Left lung (tissue), 10 donors: ENCODE measurements around the gene DLEU7. TPM values are rescaled to one million over a fixed set of nuclear protein-coding genes. Genes with fewer than 3 reads are reported as not detected.

Source experiments
- ATAC-seq: fragments of 200-7000 bp; cut with Tn5 transposase; one replicate; pipeline ENCODE4 v1.9.1; 2020; ENCODE audit warnings: moderate library complexity
- DNase-seq, 4 donors: peaks; one replicate each; pipeline ENCODE4 v3.0.0-alpha.2; 2013 to 2020
- H3K27ac ChIP-seq, 2 donors: fragments of 200-600 bp; sonication (generic) in 1 of 2; one replicate each; pipeline versions ENCODE4 v1.5.0 to v1.8.0; 2020 to 2021
- H3K27me3 ChIP-seq, 2 donors: fragments of 200-600 bp; sonication (generic) in 1 of 2; one replicate each; pipeline versions ENCODE4 v1.5.0 to v1.8.0; 2020 to 2021
- H3K36me3 ChIP-seq, 2 donors: fragments of 200-600 bp; sonication (generic) in 1 of 2; one replicate each; pipeline versions ENCODE4 v1.5.0 to v1.8.0; 2020 to 2021
- H3K4me1 ChIP-seq, 2 donors: fragments of 200-600 bp; one replicate each; pipeline ENCODE4 v1.8.0; 2021
- H3K4me3 ChIP-seq, 2 donors: fragments of 200-600 bp; sonication (generic) in 1 of 2; one replicate each; pipeline versions ENCODE4 v1.5.0 to v1.8.0; 2020 to 2021; ENCODE audit warnings: mild to moderate bottlenecking in 1 of 2
- H3K9me3 ChIP-seq, 2 donors: fragments of 200-600 bp; sonication (generic) in 1 of 2; one replicate each; pipeline versions ENCODE4 v1.5.0 to v1.8.0; 2020 to 2021
- CTCF ChIP-seq, 2 donors: fragments of 200-600 bp; sonication (generic) in 1 of 2; IDR thresholded peaks; one replicate each; pipeline versions ENCODE4 v1.5.0 to v1.8.0; 2021; ENCODE audit warnings: antibody characterized with exemption in 2 of 2
- intact Hi-C, 2 donors: fragments of 100-400 bp; cut with DNase I; formaldehyde crosslinking; loops; one replicate each; pipeline versions ENCODE4 v1.11.2 to v1.14.2; 2022
- polyA plus RNA-seq, 6 donors: library from polyadenylated mRNA; unstranded; fragments of 120-200 nt; gene quantifications; one replicate each; pipeline ENCODE4 v1.2.1, GENCODE V29; 2013; ENCODE audit not compliant: insufficient read length in 6 of 6
- total RNA-seq, 2 donors: library from RNA; stranded (reverse); fragmentation: NEBNext Ultra II Directional; extraction: Animal tissue kit (Norgen Biotek cat#: 25700); gene quantifications; one replicate each; pipeline ENCODE4 v1.2.1, GENCODE V29; 2021
- donor health status: DM: no; HTN: yes; CAD: no.
- donor health status: DM: no; HTN: no; CAD: no.

Gene DLEU7
- total and polyA plus RNA-seq, 8 donors = 0.23 to 1.9 (median 0.39) TPM

GRCh38 chr13:50840284-50840683 lies 3.2 kb downstream of the DLEU7 start:
- Histone ChIP-seq H3K27me3 (peaks cover 16 to 22% of the 10 kb centered on the region in 2 donors), H3K36me3 (no peaks in the 10 kb centered on the region), H3K4me1 (peaks cover 8 to 13% of the 10 kb centered on the region in 2 donors), H3K27ac (no peak overlapping the region), H3K9me3 (no peaks in the 10 kb centered on the region), H3K4me3 (no peak overlapping the region)
- no peak for TF ChIP-seq CTCF (IDR thresholded peaks at IDR 0.05)
- ATAC-seq (no peak), DNase-seq (no peak)
- intact Hi-C loops = no loop called here

DNA sequence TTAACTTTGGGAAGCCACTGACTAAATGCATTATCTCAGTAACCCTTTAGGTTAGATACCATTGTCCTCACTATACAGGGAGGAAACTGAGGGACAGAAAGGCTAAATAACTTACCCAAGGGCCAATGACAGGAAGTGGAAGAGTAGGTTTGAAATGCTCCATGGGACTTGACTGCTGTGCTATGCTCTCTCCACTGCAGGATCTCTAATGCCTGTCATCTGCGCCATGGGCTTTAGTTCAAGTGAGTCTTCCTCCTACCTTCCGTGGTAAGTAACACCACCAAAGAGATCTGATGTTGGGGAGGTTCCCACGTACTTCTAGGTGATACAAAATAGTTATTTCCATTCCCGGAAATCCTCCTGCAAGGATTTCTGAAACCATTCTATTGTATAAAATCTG lies 3.7 kb downstream of the DLEU7 start:
- peaks cover 16 to 22% of the 10 kb centered on the region in 2 donors for H3K27me3 ChIP-seq
- no peaks in the 10 kb centered on the region for H3K9me3 ChIP-seq
- peaks cover 8 to 13% of the 10 kb centered on the region in 2 donors for H3K4me1 ChIP-seq
- DNase-seq = no peak
- no peak for TF ChIP-seq CTCF (IDR thresholded peaks at IDR 0.05)
- H3K36me3 ChIP-seq = no peaks in the 10 kb centered on the region
- no peak overlapping the region for H3K27ac ChIP-seq
- H3K4me3 ChIP-seq = no peak overlapping the region
- no peak for ATAC-seq
- intact Hi-C loops = no loop called here

DNA sequence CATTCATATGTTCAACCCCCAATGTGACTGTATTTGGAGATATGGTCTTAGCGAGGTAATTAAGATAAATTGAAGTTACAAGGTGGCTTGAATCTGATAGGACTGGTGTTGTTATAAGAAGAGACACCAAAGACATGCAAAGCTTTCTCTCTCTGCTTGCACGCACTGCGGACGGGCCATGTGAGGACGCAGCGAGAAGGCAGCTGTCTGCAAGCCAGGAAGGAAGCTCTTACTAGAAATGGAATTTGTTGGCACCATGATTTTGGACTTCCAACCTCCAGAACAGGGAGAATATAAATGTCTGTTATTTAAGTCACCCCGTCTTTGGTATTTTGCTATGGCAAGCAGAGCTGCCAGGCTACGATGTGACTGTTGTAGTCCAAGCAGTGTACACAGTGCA lies 4.8 kb downstream of the DLEU7 start:
- peaks cover 8 to 12% of the 10 kb centered on the region in 2 donors for H3K4me1 ChIP-seq
- H3K9me3 ChIP-seq = no peaks in the 10 kb centered on the region
- H3K27me3 ChIP-seq = peaks cover 16 to 18% of the 10 kb centered on the region in 2 donors
- no peak for DNase-seq
- no peak overlapping the region for H3K27ac ChIP-seq
- ATAC-seq = no peak
- no peak for TF ChIP-seq CTCF (IDR thresholded peaks at IDR 0.05)
- no peak overlapping the region for H3K4me3 ChIP-seq
- intact Hi-C loops = no loop called here
- H3K36me3 ChIP-seq = no peaks in the 10 kb centered on the region

GRCh38 chr13:50838031-50838430 lies 5.5 kb downstream of the DLEU7 start:
- Histone ChIP-seq H3K4me1 (peaks cover 1 to 5% of the 10 kb centered on the region in 2 donors), H3K36me3 (no peaks in the 10 kb centered on the region), H3K27ac (no peak overlapping the region), H3K27me3 (peaks cover 9 to 11% of the 10 kb centered on the region in 2 donors), H3K9me3 (peaks cover 0 to under 1% of the 10 kb centered on the region in 2 donors), H3K4me3 (no peak overlapping the region)
- TF ChIP-seq CTCF (IDR thresholded peaks at IDR 0.05) = no peak
- DNase-seq (no peak), ATAC-seq (no peak)
- intact Hi-C loops = no loop called here

GRCh38 chr13:50831512-50831911 lies 12.0 kb downstream of the DLEU7 start:
- no peak overlapping the region for H3K4me3 ChIP-seq
- ATAC-seq (no peak), DNase-seq (no peak)
- TF ChIP-seq CTCF (IDR thresholded peaks at IDR 0.05) = no peak
- H3K36me3 ChIP-seq = no peaks in the 10 kb centered on the region
- H3K27me3 ChIP-seq = no peaks in the 10 kb centered on the region
- no peak overlapping the region for H3K27ac ChIP-seq
- intact Hi-C loops = no loop called here
- no peaks in the 10 kb centered on the region for H3K4me1 ChIP-seq
- peaks cover 0 to 7% of the 10 kb centered on the region in 2 donors for H3K9me3 ChIP-seq
